ENCODE data around the gene KMT5B.

DNA sequence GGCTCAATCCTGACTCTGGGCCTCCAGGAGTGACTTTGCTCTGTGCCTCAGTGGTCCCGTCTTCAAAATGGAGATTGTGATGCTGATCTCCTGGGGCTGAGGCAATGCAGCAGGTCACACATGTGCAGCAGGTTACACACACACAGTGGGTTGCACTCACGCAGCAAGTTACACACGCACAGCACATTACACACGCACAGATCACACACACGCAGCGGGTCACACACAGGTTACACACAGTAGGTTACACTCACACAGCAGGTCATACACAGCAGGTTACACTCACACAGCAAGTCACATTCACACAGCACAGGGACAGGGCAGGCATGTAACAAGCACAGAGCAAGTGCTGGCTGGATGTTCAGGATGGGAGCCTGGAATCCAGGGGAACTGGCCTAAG lies 47.4 kb upstream of the KMT5B start:
- TF ChIP-seq, protein P1, sequence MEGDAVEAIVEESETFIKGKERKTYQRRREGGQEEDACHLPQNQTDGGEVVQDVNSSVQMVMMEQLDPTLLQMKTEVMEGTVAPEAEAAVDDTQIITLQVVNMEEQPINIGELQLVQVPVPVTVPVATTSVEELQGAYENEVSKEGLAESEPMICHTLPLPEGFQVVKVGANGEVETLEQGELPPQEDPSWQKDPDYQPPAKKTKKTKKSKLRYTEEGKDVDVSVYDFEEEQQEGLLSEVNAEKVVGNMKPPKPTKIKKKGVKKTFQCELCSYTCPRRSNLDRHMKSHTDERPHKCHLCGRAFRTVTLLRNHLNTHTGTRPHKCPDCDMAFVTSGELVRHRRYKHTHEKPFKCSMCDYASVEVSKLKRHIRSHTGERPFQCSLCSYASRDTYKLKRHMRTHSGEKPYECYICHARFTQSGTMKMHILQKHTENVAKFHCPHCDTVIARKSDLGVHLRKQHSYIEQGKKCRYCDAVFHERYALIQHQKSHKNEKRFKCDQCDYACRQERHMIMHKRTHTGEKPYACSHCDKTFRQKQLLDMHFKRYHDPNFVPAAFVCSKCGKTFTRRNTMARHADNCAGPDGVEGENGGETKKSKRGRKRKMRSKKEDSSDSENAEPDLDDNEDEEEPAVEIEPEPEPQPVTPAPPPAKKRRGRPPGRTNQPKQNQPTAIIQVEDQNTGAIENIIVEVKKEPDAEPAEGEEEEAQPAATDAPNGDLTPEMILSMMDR (conservative IDR thresholded peaks at IDR 0.05; ENCODE audit: low read length) = no peak
- no peak for TF ChIP-seq EZH2phosphoT487 (IDR thresholded peaks at IDR 0.05; ENCODE audit: borderline replicate concordance)
